Astrocyte (in vitro differentiated cells and primary cell): ENCODE measurements around the gene NCOA3. TPM values are rescaled to one million over a fixed set of nuclear protein-coding genes. Genes with fewer than 3 reads are reported as not detected.

Experiments used
- DNase-seq: peaks from one replicate; pipeline ENCODE4 v3.0.0-alpha.2; 2010; ENCODE audit warnings: low read depth
- FAIRE-seq: peaks from 2 replicates; lab custom pipeline; 2011; peaks lifted over from hg19 to GRCh38; lab: Jason Lieb, UNC
- H2AFZ ChIP-seq: 2 replicates; pipeline ENCODE4 v1.6.0; 2012; ENCODE audit warnings: low read depth, low read length, inconsistent platforms
- H3K27ac ChIP-seq: 2 replicates; pipeline ENCODE4 v1.5.1; 2011; ENCODE audit warnings: low read depth, low read length, inconsistent platforms
- H3K27me3 ChIP-seq: 2 replicates; pipeline ENCODE4 v1.6.0; 2011; ENCODE audit warnings: low read length, inconsistent platforms; ENCODE audit not compliant: insufficient read depth
- H3K36me3 ChIP-seq: 2 replicates; pipeline ENCODE4 v1.5.1; 2011; ENCODE audit warnings: low read length, inconsistent platforms; ENCODE audit not compliant: insufficient read depth
- H3K4me1 ChIP-seq: 2 replicates; pipeline ENCODE4 v1.5.1; 2011; ENCODE audit warnings: low read length, inconsistent platforms; ENCODE audit not compliant: insufficient read depth
- H3K4me2 ChIP-seq: 2 replicates; pipeline ENCODE4 v1.6.0; 2012; ENCODE audit warnings: low read length, inconsistent platforms
- H3K4me3 ChIP-seq: 2 replicates; pipeline ENCODE4 v1.5.1; 2011; ENCODE audit warnings: low read depth, mild to moderate bottlenecking, low read length, inconsistent platforms; ENCODE audit not compliant: insufficient read depth
- H3K79me2 ChIP-seq: 2 replicates; pipeline ENCODE4 v1.6.0; 2012; ENCODE audit warnings: mild to moderate bottlenecking, low read length, inconsistent platforms; ENCODE audit not compliant: insufficient read depth
- H3K9ac ChIP-seq: 2 replicates; pipeline ENCODE4 v1.6.0; 2012; ENCODE audit warnings: mild to moderate bottlenecking, low read length, inconsistent platforms
- H3K9me3 ChIP-seq: 2 replicates; pipeline ENCODE4 v1.5.1; 2012; ENCODE audit warnings: low read depth, mild to moderate bottlenecking, low read length, inconsistent platforms; ENCODE audit not compliant: insufficient read depth
- H4K20me1 ChIP-seq: 2 replicates; pipeline ENCODE4 v1.6.0; 2012; ENCODE audit warnings: low read length, inconsistent platforms; ENCODE audit not compliant: insufficient read depth
- H3K27ac Mint-ChIP-seq: one replicate; pipeline ENCODE4 v1.8.0; 2021; ENCODE audit warnings: mild to moderate bottlenecking, mixed read lengths; ENCODE audit not compliant: unreplicated experiment
- H3K27me3 Mint-ChIP-seq: one replicate; pipeline ENCODE4 v1.8.0; 2021; ENCODE audit warnings: low read depth, mixed read lengths; ENCODE audit not compliant: unreplicated experiment
- H3K36me3 Mint-ChIP-seq: one replicate; pipeline ENCODE4 v1.8.0; 2021; ENCODE audit warnings: low read depth, mixed read lengths; ENCODE audit not compliant: unreplicated experiment
- H3K4me1 Mint-ChIP-seq: one replicate; pipeline ENCODE4 v1.8.0; 2021; ENCODE audit warnings: low read depth, mixed read lengths; ENCODE audit not compliant: unreplicated experiment
- H3K4me3 Mint-ChIP-seq: one replicate; pipeline ENCODE4 v1.8.0; 2021; ENCODE audit warnings: mild to moderate bottlenecking, moderate library complexity, mixed read lengths; ENCODE audit not compliant: unreplicated experiment
- H3K9me3 Mint-ChIP-seq: one replicate; pipeline ENCODE4 v1.8.0; 2021; ENCODE audit warnings: mild to moderate bottlenecking, mixed read lengths; ENCODE audit not compliant: unreplicated experiment
- EZH2 ChIP-seq: IDR thresholded peaks from 2 replicates; pipeline ENCODE4 v1.6.1; 2012; ENCODE audit warnings: mild to moderate bottlenecking, low read length, inconsistent platforms; ENCODE audit not compliant: insufficient read depth
- total RNA-seq: library from RNA; stranded (reverse); gene quantifications from 2 replicates; pipeline ENCODE4 v1.2.1, GENCODE V29; 2021
- TF ChIP-seq, protein P1 (sequence below): IDR thresholded peaks from 2 replicates; pipeline ENCODE4 v1.5.1; 2011; ENCODE audit warnings: low read depth, mild to moderate bottlenecking, inconsistent platforms, low read length, moderate library complexity; ENCODE audit not compliant: insufficient read depth

The NCOA3 gene
- total RNA-seq, 1 donor from 2014 or later, result 30.5 TPM

DNA sequence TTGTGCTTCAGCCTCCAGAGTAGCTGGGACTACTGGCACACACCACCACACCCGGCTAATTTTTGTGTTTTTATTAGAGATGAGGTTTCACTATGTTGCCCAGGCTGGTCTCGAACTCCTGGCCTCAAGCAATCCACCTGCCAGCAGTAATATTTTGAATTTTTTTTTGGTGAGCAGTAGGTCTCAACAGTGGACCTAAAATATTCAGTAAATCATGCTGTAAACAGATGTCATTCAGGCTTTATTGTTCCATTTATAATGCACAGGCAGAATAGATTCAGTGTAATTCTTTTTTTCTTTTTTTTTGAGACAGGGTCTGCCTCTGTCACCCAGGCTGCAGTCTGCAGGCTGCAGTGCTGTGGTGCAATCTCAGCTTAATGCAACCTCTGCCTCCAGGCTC is 69.7 kb downstream of the NCOA3 start:
- Histone ChIP-seq H3K9ac (no peak overlapping the region), H3K79me2 (peaks cover 39% of the 10 kb centered on the region), H3K4me2 (no peak overlapping the region), H3K4me3 (no peak overlapping the region), H3K27ac (no peak overlapping the region), H3K36me3 (no peaks in the 10 kb centered on the region), H3K4me1 (peaks cover 25% of the 10 kb centered on the region), H2AFZ (no peak overlapping the region), H3K27me3 (no peaks in the 10 kb centered on the region), H4K20me1 (peaks cover 32% of the 10 kb centered on the region), H3K9me3 (no peaks in the 10 kb centered on the region)
- H3K4me3 Mint-ChIP-seq, result no peak overlapping the region
- no peaks in the 10 kb centered on the region for H3K27me3 Mint-ChIP-seq
- TF ChIP-seq, protein P1, sequence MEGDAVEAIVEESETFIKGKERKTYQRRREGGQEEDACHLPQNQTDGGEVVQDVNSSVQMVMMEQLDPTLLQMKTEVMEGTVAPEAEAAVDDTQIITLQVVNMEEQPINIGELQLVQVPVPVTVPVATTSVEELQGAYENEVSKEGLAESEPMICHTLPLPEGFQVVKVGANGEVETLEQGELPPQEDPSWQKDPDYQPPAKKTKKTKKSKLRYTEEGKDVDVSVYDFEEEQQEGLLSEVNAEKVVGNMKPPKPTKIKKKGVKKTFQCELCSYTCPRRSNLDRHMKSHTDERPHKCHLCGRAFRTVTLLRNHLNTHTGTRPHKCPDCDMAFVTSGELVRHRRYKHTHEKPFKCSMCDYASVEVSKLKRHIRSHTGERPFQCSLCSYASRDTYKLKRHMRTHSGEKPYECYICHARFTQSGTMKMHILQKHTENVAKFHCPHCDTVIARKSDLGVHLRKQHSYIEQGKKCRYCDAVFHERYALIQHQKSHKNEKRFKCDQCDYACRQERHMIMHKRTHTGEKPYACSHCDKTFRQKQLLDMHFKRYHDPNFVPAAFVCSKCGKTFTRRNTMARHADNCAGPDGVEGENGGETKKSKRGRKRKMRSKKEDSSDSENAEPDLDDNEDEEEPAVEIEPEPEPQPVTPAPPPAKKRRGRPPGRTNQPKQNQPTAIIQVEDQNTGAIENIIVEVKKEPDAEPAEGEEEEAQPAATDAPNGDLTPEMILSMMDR, result no peak
- no peak for TF ChIP-seq EZH2
- H3K27ac Mint-ChIP-seq, result no peak overlapping the region
- peaks cover 14% of the 10 kb centered on the region for H3K9me3 Mint-ChIP-seq
- peaks cover 15% of the 10 kb centered on the region for H3K36me3 Mint-ChIP-seq
- no peak for DNase-seq
- no peak for FAIRE-seq
- H3K4me1 Mint-ChIP-seq, result peaks cover 14% of the 10 kb centered on the region

DNA sequence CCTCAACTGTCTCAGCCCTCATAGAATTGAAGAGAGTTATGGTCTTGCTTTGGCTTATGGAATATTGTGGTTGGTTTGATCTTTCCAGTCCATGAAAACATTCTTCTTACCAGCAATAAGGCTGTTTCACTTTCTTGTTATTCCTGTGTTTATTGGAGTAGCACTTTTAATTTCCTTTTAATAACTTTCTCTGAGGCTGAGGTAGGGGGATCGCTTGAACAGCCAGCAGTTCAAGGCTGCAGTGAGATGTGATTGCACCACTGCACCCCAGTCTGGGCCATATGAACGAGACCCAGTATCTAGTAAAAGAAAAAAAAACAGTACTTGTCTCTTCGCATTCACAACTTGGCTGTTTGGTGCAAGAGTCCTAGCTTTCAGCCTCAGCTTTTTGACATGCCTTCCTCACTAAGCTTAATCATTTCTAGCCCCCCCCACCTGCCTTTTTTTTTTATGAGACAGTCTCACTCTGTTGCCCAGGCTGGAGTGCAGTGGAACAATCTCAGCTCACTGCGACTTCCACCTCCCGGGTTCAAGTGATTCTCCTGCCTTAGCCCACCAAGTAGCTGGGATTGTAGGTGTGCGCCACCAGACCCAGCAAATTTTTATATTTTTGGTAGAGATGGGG is 70.5 kb downstream of the NCOA3 start:
- no peaks in the 10 kb centered on the region for H3K36me3 ChIP-seq

More for the DNA sequence above, 70.5 kb downstream of the NCOA3 start:
- Mint-ChIP-seq H3K36me3 (peaks cover 15% of the 10 kb centered on the region), H3K4me1 (peaks cover 18% of the 10 kb centered on the region), H3K27me3 (no peaks in the 10 kb centered on the region), H3K4me3 (no peak overlapping the region), H3K27ac (no peak overlapping the region), H3K9me3 (peaks cover 14% of the 10 kb centered on the region)
- Histone ChIP-seq H3K27me3 (no peaks in the 10 kb centered on the region), H2AFZ (no peak overlapping the region), H3K4me2 (no peak overlapping the region), H3K79me2 (peaks cover 36% of the 10 kb centered on the region), H3K4me3 (no peak overlapping the region), H3K9ac (no peak overlapping the region), H3K4me1 (peaks cover 33% of the 10 kb centered on the region), H4K20me1 (peaks cover 25% of the 10 kb centered on the region), H3K9me3 (no peaks in the 10 kb centered on the region), H3K27ac (no peak overlapping the region)
- DNase-seq (no peak), FAIRE-seq (no peak)
- TF ChIP-seq, protein P1, result no peak
- TF ChIP-seq EZH2, result no peak
